Liver (tissue), 9 donors: ENCODE results near the gene FLNA. TPM values are rescaled to one million over a fixed set of nuclear protein-coding genes. Genes with fewer than 3 reads are reported as not detected.

ENCODE experiments used
- DNase-seq: peaks from one replicate; pipeline ENCODE4 v3.0.0-alpha.2; 2017; ENCODE audit warnings: low spot score
- H3K27ac ChIP-seq, 2 donors: one replicate each; pipeline ENCODE4 v1.7.0; 2013; ENCODE audit warnings: inconsistent platforms in 2 of 2, low read length in 2 of 2, control low read depth in 1 of 2, low read depth in 1 of 2, mild to moderate bottlenecking in 1 of 2
- H3K27me3 ChIP-seq, 4 donors: one replicate each; pipeline versions ENCODE4 v1.6.1 to v1.7.0; 2013; ENCODE audit warnings: low read length in 3 of 4, inconsistent platforms in 1 of 4, mild to moderate bottlenecking in 1 of 4, moderate library complexity in 1 of 4; ENCODE audit not compliant: control insufficient read depth in 4 of 4, insufficient read depth in 4 of 4
- H3K36me3 ChIP-seq, 4 donors: one replicate each; pipeline versions ENCODE4 v1.6.1 to v1.7.0; 2013; ENCODE audit warnings: low read length in 3 of 4, mild to moderate bottlenecking in 3 of 4, low read depth in 1 of 4, moderate library complexity in 1 of 4; ENCODE audit not compliant: control insufficient read depth in 4 of 4, insufficient read depth in 3 of 4
- H3K4me1 ChIP-seq, 4 donors: one replicate each; pipeline versions ENCODE4 v1.6.1 to v1.7.0; 2013; ENCODE audit warnings: low read length in 3 of 4, mild to moderate bottlenecking in 3 of 4, moderate library complexity in 1 of 4; ENCODE audit not compliant: control insufficient read depth in 4 of 4, insufficient read depth in 4 of 4
- H3K4me3 ChIP-seq, 3 donors: one replicate each; pipeline versions ENCODE4 v1.6.1 to v1.7.0; 2013; ENCODE audit warnings: low read length in 3 of 3, control low read depth in 1 of 3, low read depth in 1 of 3, mild to moderate bottlenecking in 1 of 3
- H3K9ac ChIP-seq, 2 donors: one replicate each; pipeline ENCODE4 v1.7.0; 2013; ENCODE audit warnings: low read length in 2 of 2, mild to moderate bottlenecking in 2 of 2, moderate library complexity in 2 of 2, control low read depth in 1 of 2, low read depth in 1 of 2
- H3K9me3 ChIP-seq, 4 donors: one replicate each; pipeline versions ENCODE4 v1.6.1 to v1.7.0; 2013; ENCODE audit warnings: low read length in 3 of 4; ENCODE audit not compliant: control insufficient read depth in 4 of 4
- CTCF ChIP-seq: fragments of 150-350 bp; IDR thresholded peaks from 2 replicates; pipeline ENCODE4 v1.5.1; 2017; ENCODE audit warnings: improper control_type of control experiment, low read depth, low read length; ENCODE audit not compliant: missing input control
- FOXA1 ChIP-seq: IDR thresholded peaks from 2 replicates; pipeline ENCODE4 v1.6.1; 2016; ENCODE audit warnings: antibody characterized with exemption
- FOXA2 ChIP-seq: IDR thresholded peaks from 2 replicates; pipeline ENCODE4 v1.6.1; 2016; ENCODE audit warnings: antibody characterized with exemption
- GABPA ChIP-seq, 2 donors: IDR thresholded peaks in 1 of 2; conservative IDR thresholded peaks in 1 of 2; 2 replicates each; pipeline ENCODE4 v1.6.1; 2016; ENCODE audit warnings: antibody characterized with exemption in 2 of 2, mild to moderate bottlenecking in 1 of 2, moderate library complexity in 1 of 2
- HNF4A ChIP-seq, 2 donors: conservative IDR thresholded peaks; 2 replicates each; pipeline ENCODE4 v1.6.1; 2016; ENCODE audit warnings: antibody characterized with exemption in 2 of 2, mild to moderate bottlenecking in 2 of 2
- JUND ChIP-seq, 2 donors: IDR thresholded peaks; 2 replicates each; pipeline ENCODE4 v1.6.1; 2016; ENCODE audit warnings: antibody characterized with exemption in 2 of 2
- MAX ChIP-seq: IDR thresholded peaks from 2 replicates; pipeline ENCODE4 v1.6.1; 2016; ENCODE audit warnings: antibody characterized with exemption
- RAD21 ChIP-seq, 2 donors: IDR thresholded peaks; 2 replicates each; pipeline ENCODE4 v1.6.1; 2016; ENCODE audit warnings: antibody characterized with exemption in 2 of 2, mild to moderate bottlenecking in 2 of 2
- TAF1 ChIP-seq: conservative IDR thresholded peaks from 2 replicates; pipeline ENCODE4 v1.6.1; 2016; ENCODE audit warnings: antibody characterized with exemption, mild to moderate bottlenecking
- YY1 ChIP-seq: IDR thresholded peaks from 2 replicates; pipeline ENCODE4 v1.6.1; 2016; ENCODE audit warnings: antibody characterized with exemption, mild to moderate bottlenecking
- WGBS: extraction: QIAGEN DNeasy Blood & Tissue Kit; methylation state at CpG from one replicate; pipeline ENCODE4 v1.1.7; 2013; 5-methylcytosine and 5-hydroxymethylcytosine counted together
- polyA plus RNA-seq, 2 donors: library from polyadenylated mRNA; stranded (reverse) in 1 of 2; unstranded in 1 of 2; fragments of 200-250 nt in 1 of 2; fragments of >200 nt in 1 of 2; fragmentation: Nextera tagmentation in 1 of 2; extraction: Ambion mirVana in 1 of 2; gene quantifications; one replicate each; pipeline versions ENCODE4 v1.2.1 to v1.2.3, GENCODE V29; 2013 to 2015
- total RNA-seq, 2 donors: library from RNA; depleted of rRNA; stranded (reverse); fragments of >200 nt; gene quantifications; one replicate each; pipeline ENCODE4 v1.2.3, GENCODE V29; 2014
- donor health status: healthy.
- donor health status: healthy.
- donor health status: healthy.
- donor health status: healthy.
- donor health status: healthy.

Gene FLNA
- total and polyA plus RNA-seq, 4 donors: 23.4 to 152 (median 118) TPM

- no peak for TF ChIP-seq GABPA (IDR thresholded peaks at IDR 0.05 in 1 of 2, conservative IDR thresholded peaks at IDR 0.05 in 1 of 2)
- TF ChIP-seq FOXA1: no peak
Measured at GRCh38 chrX:154310616-154311536, 63.6 kb downstream of the FLNA start (continued).

GRCh38 chrX:154309041-154309775, 65.2 kb downstream of the FLNA start:
- no peak overlapping the region for H3K27ac ChIP-seq
- no peaks in the 10 kb centered on the region for H3K27me3 ChIP-seq
- H3K9ac ChIP-seq: no peak overlapping the region
- TF ChIP-seq RAD21 (IDR thresholded peaks at IDR 0.05): no peak
- TF ChIP-seq HNF4A (conservative IDR thresholded peaks at IDR 0.05): no peak
- TF ChIP-seq TAF1: no peak
- no peak for TF ChIP-seq JUND (IDR thresholded peaks at IDR 0.05)
- TF ChIP-seq CTCF: no peak
- no peak for TF ChIP-seq MAX
- no peak for TF ChIP-seq FOXA2
- TF ChIP-seq YY1: no peak
- 84% methylated on average over 16 of the region's 16 CpGs for WGBS
- H3K4me3 ChIP-seq: no peak overlapping the region
- no peaks in the 10 kb centered on the region for H3K36me3 ChIP-seq
- DNase-seq: no peak
- H3K9me3 ChIP-seq: no peaks in the 10 kb centered on the region
- H3K4me1 ChIP-seq: peaks cover 0 to 5% (median under 1%) of the 10 kb centered on the region in 4 donors

GRCh38 chrX:154308108-154308946, 66.1 kb downstream of the FLNA start:
- H3K36me3 ChIP-seq: no peaks in the 10 kb centered on the region
- no peak for TF ChIP-seq HNF4A (conservative IDR thresholded peaks at IDR 0.05)
- peak; percentile 56 to 78 for TF ChIP-seq RAD21 (IDR thresholded peaks at IDR 0.05)
- peak; percentile 74 for TF ChIP-seq CTCF
- H3K9me3 ChIP-seq: no peaks in the 10 kb centered on the region
- no peaks in the 10 kb centered on the region for H3K27me3 ChIP-seq
- H3K4me3 ChIP-seq: no peak overlapping the region
- peak; percentile 61 for DNase-seq
- peaks cover 0 to 5% (median under 1%) of the 10 kb centered on the region in 4 donors for H3K4me1 ChIP-seq
- no peak overlapping the region for H3K9ac ChIP-seq
- no peak overlapping the region for H3K27ac ChIP-seq
- WGBS: 52% methylated on average over 9 of the region's 9 CpGs
